Aorta (tissue), 5 donors: Measurements from ENCODE around the gene PIAS1. TPM values are rescaled to one million over a fixed set of nuclear protein-coding genes. Genes with fewer than 3 reads are reported as not detected.
A peak's percentile ranks its signal among the peaks of the same experiment; 100 is the strongest.
"Not testable (repeated sequence)": the region's sequence is repeated elsewhere in the genome, so short reads cannot be mapped to it uniquely, and the experiment has no call there.

Experiments used
- ATAC-seq: fragments of 200-7000 bp; cut with Tn5 transposase; one replicate; pipeline ENCODE4 v1.9.1; 2022; ENCODE audit warnings: moderate library complexity; ENCODE audit not compliant: low FRiP score
- DNase-seq, 2 donors: peaks; one replicate each; pipeline ENCODE4 v3.0.0-alpha.2; 2020
- H3K27ac ChIP-seq, 2 donors: one replicate each; pipeline ENCODE4 v1.5.1; 2013; ENCODE audit warnings: low read length in 2 of 2, mild to moderate bottlenecking in 2 of 2, moderate library complexity in 2 of 2, control low read depth in 1 of 2, inconsistent platforms in 1 of 2, low read depth in 1 of 2
- H3K27me3 ChIP-seq, 2 donors: one replicate each; pipeline ENCODE4 v1.6.1; 2013; ENCODE audit warnings: control low read depth in 1 of 2, low read length in 1 of 2, mild to moderate bottlenecking in 1 of 2, moderate library complexity in 1 of 2; ENCODE audit not compliant: insufficient read depth in 2 of 2, control insufficient read depth in 1 of 2
- H3K36me3 ChIP-seq, 2 donors: one replicate each; pipeline ENCODE4 v1.6.1; 2013; ENCODE audit warnings: control low read depth in 1 of 2, low read length in 1 of 2, mild to moderate bottlenecking in 1 of 2; ENCODE audit not compliant: insufficient read depth in 2 of 2, control insufficient read depth in 1 of 2
- H3K4me1 ChIP-seq, 2 donors: one replicate each; pipeline ENCODE4 v1.6.1; 2013; ENCODE audit warnings: low read length in 2 of 2, control low read depth in 1 of 2, mild to moderate bottlenecking in 1 of 2, moderate library complexity in 1 of 2; ENCODE audit not compliant: insufficient read depth in 2 of 2, control insufficient read depth in 1 of 2
- H3K4me3 ChIP-seq, 2 donors: one replicate each; pipeline ENCODE4 v1.5.1; 2013; ENCODE audit warnings: low read length in 2 of 2, control low read depth in 1 of 2, mild to moderate bottlenecking in 1 of 2
- H3K9me3 ChIP-seq: one replicate; pipeline ENCODE4 v1.6.1; 2013; ENCODE audit warnings: mild to moderate bottlenecking, low read length; ENCODE audit not compliant: control insufficient read depth
- WGBS, 2 donors: extraction: QIAGEN DNeasy Blood & Tissue Kit; methylation state at CpG; one replicate each; pipeline ENCODE4 v1.1.7; 2013; 5-methylcytosine and 5-hydroxymethylcytosine counted together
- intact Hi-C, 2 donors: fragments of 100-400 bp; cut with DNase I; formaldehyde crosslinking; loops; one replicate each; pipeline versions ENCODE4 v1.14.2 to v1.15.0; 2022
- polyA plus RNA-seq, 2 donors: library from polyadenylated mRNA; stranded (reverse); fragments of 200-250 nt; gene quantifications; one replicate each; pipeline ENCODE4 v1.2.3, GENCODE V29; 2013
- total RNA-seq, 2 donors: library from RNA; stranded (reverse); fragmentation: NEBNext Ultra II Directional; extraction: Animal tissue kit (Norgen Biotek cat#: 25700); gene quantifications; one replicate each; pipeline ENCODE4 v1.2.1, GENCODE V29; 2021
- donor health status: healthy with polysubstance abuse.
- donor health status: Bipolar disorder and iron deficiency.
- donor health status: DM: no; HTN: no; CAD: no.
- donor health status: DM: no; HTN: no; CAD: no.
- donor health status: DM: yes; HTN: yes; CAD: no.

Gene PIAS1
- total and polyA plus RNA-seq, 4 donors: 7.0 to 62.9 (median 28.5) TPM

- no peak overlapping the region for H3K4me3 ChIP-seq
- H3K36me3 ChIP-seq: no peaks in the 10 kb centered on the region
- ATAC-seq (no peak), DNase-seq (peak in 1 of 2 donors; percentile 9)
- H3K27me3 ChIP-seq: no peaks in the 10 kb centered on the region
- H3K9me3 ChIP-seq: no peaks in the 10 kb centered on the region
- intact Hi-C loops: no loop called here
- H3K4me1 ChIP-seq: no peaks in the 10 kb centered on the region
- no peak overlapping the region for H3K27ac ChIP-seq
- WGBS, 2 donors: 97% methylated on average over 9 of the region's 9 CpGs
Measured at GRCh38 chr15:68218847-68219798, 165.0 kb downstream of the PIAS1 start.

GRCh38 chr15:68220489-68220888 is 166.4 kb downstream of the PIAS1 start:
- intact Hi-C loops: no loop called here
- H3K4me1 ChIP-seq: no peaks in the 10 kb centered on the region
- 97% methylated on average over 2 of the region's 2 CpGs for WGBS, 2 donors
- H3K27ac ChIP-seq: no peak overlapping the region
- no peaks in the 10 kb centered on the region for H3K9me3 ChIP-seq
- H3K27me3 ChIP-seq: no peaks in the 10 kb centered on the region
- no peak for ATAC-seq
- no peak overlapping the region for H3K4me3 ChIP-seq
- H3K36me3 ChIP-seq: no peaks in the 10 kb centered on the region
- DNase-seq: peak in 1 of 2 donors; percentile 5

- no peak overlapping the region for H3K27ac ChIP-seq
- no peaks in the 10 kb centered on the region for H3K27me3 ChIP-seq
- ATAC-seq: no peak
- H3K4me3 ChIP-seq: no peak overlapping the region
- no peaks in the 10 kb centered on the region for H3K36me3 ChIP-seq
- no peaks in the 10 kb centered on the region for H3K4me1 ChIP-seq
- no peak for DNase-seq
- intact Hi-C loops: no loop called here
- H3K9me3 ChIP-seq: no peaks in the 10 kb centered on the region
- WGBS, 2 donors: 94 to 97% methylated on average over 6 of the region's 6 CpGs
Measured at GRCh38 chr15:68220967-68221366, 166.9 kb downstream of the PIAS1 start.

- H3K4me3 ChIP-seq, ATAC-seq, H3K9me3 ChIP-seq, H3K27ac ChIP-seq, H3K27me3 ChIP-seq, H3K36me3 ChIP-seq, H3K4me1 ChIP-seq, intact Hi-C loops: not testable (repeated sequence)
- 87 to 88% methylated on average over 43 to 55 of the region's 55 CpGs for WGBS, 2 donors
- peak; percentile 29 to 34 for DNase-seq
Measured at GRCh38 chr15:68221530-68222431, 167.7 kb downstream of the PIAS1 start.

- H3K36me3 ChIP-seq, H3K4me1 ChIP-seq, H3K4me3 ChIP-seq, H3K27ac ChIP-seq, H3K9me3 ChIP-seq, ATAC-seq, intact Hi-C loops, H3K27me3 ChIP-seq: not testable (repeated sequence)
- 90 to 95% methylated on average over 18 of the region's 18 CpGs for WGBS, 2 donors
- DNase-seq: peak; percentile 37 to 51
Measured at GRCh38 chr15:68222432-68222743, 168.3 kb downstream of the PIAS1 start.

GRCh38 chr15:68223171-68223570 is 169.1 kb downstream of the PIAS1 start:
- H3K27me3 ChIP-seq: no peaks in the 10 kb centered on the region
- intact Hi-C loops: no loop called here
- no peak for ATAC-seq
- no peaks in the 10 kb centered on the region for H3K4me1 ChIP-seq
- no peak overlapping the region for H3K4me3 ChIP-seq
- no peaks in the 10 kb centered on the region for H3K9me3 ChIP-seq
- peak in 1 of 2 donors; percentile 17 for DNase-seq
- H3K36me3 ChIP-seq: no peaks in the 10 kb centered on the region
- WGBS, 2 donors: 96 to 97% methylated on average over 6 of the region's 6 CpGs
- no peak overlapping the region for H3K27ac ChIP-seq

- ATAC-seq (no peak), DNase-seq (no peak)
- Histone ChIP-seq H3K27ac (no peak overlapping the region), H3K4me3 (no peak overlapping the region), H3K27me3 (no peaks in the 10 kb centered on the region), H3K4me1 (no peaks in the 10 kb centered on the region), H3K36me3 (no peaks in the 10 kb centered on the region), H3K9me3 (no peaks in the 10 kb centered on the region)
- WGBS, 2 donors: 60 to 82% methylated on average over 3 of the region's 3 CpGs
- intact Hi-C loops: no loop called here
Measured at GRCh38 chr15:68224108-68224507, 170.0 kb downstream of the PIAS1 start.

- intact Hi-C loops: no loop called here
- Histone ChIP-seq H3K9me3 (no peaks in the 10 kb centered on the region), H3K27ac (no peak overlapping the region), H3K36me3 (no peaks in the 10 kb centered on the region), H3K27me3 (no peaks in the 10 kb centered on the region), H3K4me3 (no peak overlapping the region), H3K4me1 (no peaks in the 10 kb centered on the region)
- DNase-seq (peak; percentile 21 to 41), ATAC-seq (no peak)
- 88 to 91% methylated on average over 3 of the region's 3 CpGs for WGBS, 2 donors
Measured at GRCh38 chr15:68224546-68225250, 170.6 kb downstream of the PIAS1 start.
